Measurements from ENCODE around the gene C1orf116.

C1orf116 gene

DNA sequence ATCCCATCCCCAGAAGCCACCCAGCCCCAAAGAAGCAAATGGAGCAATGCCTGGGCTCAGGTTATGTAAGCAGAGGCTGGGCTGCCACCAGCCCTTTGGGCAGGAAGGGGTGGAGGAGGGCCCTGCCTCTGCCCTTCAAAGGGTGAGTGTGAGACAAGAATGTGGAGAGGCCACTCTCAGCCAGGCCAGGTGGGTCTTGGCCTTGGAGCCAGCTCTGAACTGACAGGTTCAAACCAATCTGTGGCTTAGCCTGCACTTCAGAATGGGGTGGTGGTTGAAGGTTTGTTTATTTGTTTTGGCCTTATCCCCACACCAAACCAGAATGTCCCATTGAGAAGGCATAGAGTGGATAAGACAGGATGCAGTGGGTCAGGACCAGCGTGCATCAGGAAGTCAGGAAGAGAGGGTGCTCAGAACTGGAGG is 29.8 kb downstream of the C1orf116 start:
- DNase-seq (ENCODE audit: insufficient read length, low spot score) (no peak), FAIRE-seq (no peak)

DNA sequence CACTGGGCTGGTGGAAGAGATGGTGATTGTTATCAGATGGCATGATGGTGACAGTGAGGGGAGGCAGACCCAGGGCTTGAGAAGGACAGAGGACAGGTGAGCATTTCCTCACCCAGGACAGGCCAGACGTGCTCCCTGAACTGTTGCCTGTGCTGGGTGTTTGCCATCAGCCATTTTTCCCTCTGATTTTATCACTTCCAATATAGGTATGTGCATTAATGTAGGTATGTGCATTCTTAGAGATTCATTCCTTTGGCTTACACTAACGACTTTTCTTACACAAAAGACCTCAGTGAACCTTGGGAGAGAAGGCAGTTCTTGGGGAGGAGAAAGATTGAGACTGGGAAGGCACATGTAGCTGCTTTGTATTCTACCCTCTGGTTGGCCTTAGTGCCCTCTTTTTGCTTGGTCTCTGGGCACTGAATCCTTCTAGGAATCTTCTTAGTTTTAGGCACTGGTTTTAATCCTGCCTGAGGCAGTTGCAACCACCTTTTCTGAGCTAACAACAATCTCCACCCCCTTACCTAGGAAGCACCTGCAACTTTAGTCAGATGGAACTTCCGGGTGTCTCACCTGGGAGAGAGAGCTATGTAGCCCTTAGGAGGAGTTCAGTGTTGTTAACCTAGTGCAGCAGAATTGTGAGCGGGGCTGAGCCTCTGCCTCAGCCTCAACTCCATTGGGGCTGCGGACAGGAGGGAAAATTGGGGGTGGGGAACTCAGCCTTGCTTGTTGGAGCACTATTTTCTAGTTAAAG is 30.9 kb downstream of the C1orf116 start:
- FAIRE-seq (no peak), DNase-seq (ENCODE audit: insufficient read length, low spot score) (no peak)

DNA sequence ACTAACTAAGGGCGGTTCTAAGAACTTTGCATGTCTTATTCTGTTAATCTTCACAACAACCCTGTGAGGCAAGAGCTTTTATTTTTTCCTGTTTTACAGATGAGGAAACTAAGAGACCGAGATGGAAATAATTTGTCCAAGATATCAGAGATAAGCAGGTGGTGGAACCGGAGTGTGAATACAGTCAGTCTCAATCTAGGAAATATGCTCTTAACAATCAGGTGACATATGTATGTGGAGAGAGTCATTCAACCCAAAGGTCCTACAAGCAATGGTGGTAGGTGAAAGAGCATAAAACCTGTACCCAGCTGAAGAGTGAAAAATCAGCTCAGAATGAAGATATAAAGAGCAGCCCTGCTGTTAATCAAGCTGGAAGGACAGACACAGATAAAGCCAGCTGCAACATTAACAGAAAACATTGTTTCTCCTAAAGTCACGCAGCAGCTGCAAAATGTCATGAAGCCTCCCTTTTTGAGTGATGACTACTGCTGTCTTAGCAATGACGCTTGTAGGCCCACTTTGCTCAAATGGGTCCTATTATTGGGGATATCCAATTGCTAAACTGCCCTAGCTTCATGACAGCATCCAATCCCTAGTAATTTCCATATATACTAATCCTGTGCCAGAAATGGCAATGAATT is 31.8 kb downstream of the C1orf116 start:
- no peak for DNase-seq (ENCODE audit: insufficient read length, low spot score)
- FAIRE-seq: no peak

DNA sequence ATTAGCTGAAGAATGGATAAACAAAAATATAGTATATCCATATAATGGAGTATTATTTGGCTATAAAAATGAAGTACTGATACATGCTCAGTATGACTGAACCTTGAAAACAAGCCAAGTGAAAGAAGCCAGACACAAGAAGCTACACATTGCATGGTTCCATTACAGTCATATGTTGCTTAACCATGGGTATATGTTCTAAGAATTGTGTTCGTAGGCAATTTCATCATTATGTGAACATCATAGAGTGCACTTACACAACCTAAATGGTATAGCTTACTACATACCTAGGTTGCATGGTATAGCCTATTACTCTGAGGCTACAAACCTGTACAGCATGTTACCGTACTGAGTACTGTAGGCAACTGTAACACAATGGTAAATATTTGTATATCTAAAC is 33.7 kb downstream of the C1orf116 start:
- no peak for FAIRE-seq
- DNase-seq (ENCODE audit: insufficient read length, low spot score): no peak

DNA sequence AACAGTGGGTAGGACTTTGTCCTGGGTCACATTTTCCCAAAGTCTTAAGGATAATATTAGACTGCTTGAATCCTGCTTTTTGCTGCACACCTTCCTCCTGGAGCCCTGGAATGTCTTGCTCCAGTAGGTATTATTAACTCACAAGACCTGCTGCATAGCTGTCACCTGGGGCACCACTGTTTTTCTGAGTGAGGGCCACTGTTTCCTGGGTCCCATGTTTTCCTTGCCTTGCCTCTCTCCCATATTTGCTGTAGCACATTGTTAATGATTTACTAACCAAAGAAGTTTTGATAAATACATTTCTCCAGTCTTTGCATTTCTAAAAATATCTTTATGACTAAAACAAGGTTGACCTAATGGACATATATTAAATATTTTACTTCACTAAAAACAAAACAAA is 39.8 kb downstream of the C1orf116 start:
- FAIRE-seq: no peak
- DNase-seq (ENCODE audit: insufficient read length, low spot score): no peak

DNA sequence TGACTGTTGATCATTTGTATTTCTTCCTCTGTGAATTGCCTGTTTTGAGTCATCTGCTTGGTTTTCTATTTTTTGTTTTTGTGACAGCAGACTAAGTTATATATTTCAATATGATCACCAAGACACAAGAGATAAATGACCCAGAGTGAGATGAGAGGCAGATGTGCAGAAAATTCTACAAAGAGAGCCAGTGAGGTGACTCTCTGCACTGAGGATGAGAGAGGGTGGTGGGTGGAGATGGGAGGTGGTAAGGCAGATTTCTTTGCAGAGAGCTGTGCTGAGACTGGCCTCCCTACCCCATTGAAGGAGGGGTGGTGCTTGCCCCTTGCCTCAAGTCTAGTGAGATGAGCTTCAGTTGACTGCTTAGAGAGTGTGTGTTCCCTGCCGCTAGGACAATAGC is 44.7 kb downstream of the C1orf116 start:
- FAIRE-seq (no peak), DNase-seq (ENCODE audit: insufficient read length, low spot score) (no peak)

DNA sequence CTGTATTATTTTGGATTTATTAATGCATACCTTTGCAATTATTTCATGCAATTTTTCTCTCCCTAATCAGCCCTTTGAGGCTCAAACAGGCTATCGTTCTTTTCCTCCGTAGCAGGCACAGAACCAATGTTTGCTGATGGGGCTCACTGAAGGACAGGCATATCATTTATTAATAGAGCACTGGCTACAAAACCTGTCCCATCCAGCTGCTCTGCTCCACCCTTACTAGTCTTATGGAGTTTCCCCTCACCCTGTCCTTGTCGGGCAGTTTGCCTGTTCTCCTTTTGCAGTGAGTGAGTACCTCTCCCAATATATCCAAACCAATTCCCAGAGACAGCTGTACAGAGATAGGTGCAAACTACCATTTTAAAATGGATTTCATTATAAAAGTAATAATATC is 45.7 kb downstream of the C1orf116 start:
- no peak for FAIRE-seq
- no peak for DNase-seq (ENCODE audit: insufficient read length, low spot score)

DNA sequence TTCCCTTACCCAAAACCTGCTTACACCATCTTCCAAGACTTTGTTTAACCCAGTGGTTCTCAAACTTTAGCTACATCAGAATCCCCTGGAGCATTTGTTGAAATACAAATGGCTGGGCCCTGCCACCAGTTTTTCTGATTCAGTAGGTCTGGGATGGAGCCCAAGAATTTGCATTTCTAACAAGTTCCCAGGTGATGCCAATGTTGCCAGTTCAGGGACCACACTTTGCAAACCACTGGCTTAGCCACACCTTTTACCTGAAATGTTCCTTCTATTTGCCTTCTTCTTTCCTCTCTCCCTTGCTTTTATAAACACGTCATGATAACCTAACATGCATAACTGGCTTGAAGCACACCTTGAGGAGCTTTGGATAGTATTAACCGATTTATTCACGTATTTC is 46.2 kb downstream of the C1orf116 start:
- FAIRE-seq (no peak), DNase-seq (ENCODE audit: insufficient read length, low spot score) (no peak)

DNA sequence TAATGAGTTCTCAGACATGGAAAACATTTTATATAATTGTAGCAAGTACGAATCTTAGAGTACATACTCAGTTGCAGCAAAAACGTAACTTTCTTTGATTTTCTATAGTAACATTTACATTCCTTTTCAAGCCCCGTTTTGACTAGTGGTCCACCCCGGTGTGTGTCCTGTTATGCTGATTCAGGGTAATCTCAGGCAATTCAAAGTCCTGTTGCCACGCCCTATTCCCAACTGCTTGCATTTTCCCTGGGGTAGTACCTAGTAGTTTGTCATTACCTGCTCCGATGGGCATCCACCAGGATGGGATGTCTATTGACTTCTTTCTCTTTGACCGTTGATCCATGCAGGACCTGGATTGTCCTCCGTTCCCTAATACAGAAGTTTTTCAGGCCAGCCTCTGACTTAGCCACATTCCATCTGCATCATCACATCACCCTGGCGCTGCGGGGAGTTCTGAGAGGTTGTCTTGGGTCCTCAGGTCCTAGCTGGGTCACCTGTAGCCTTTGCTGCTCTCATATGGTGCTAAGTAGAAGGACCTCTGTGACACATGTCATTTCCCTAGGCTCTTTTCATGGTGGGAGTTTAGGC is 47.3 kb downstream of the C1orf116 start:
- no peak for DNase-seq (ENCODE audit: insufficient read length, low spot score)
- FAIRE-seq: no peak

DNA sequence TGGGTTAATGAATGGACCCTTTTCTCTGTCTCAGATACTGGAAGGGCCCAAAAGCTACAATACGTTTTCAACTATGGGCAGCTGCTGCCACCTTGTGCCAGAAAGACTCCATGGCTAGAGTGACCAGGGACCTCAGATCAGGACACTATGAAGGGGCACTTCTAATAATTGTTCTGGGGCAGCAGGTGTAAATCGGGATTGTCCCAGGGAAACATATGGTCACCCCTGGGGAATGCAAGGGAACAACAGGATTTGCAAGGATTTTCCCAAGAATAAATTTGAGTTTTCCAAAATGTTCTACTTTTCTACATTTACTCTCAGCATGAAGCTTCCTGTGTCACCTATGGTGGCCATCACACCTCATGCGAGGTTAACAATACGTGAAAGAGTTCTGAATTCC is 50.3 kb downstream of the C1orf116 start:
- peak; percentile 69 for DNase-seq (ENCODE audit: insufficient read length, low spot score)
- FAIRE-seq: no peak

DNA sequence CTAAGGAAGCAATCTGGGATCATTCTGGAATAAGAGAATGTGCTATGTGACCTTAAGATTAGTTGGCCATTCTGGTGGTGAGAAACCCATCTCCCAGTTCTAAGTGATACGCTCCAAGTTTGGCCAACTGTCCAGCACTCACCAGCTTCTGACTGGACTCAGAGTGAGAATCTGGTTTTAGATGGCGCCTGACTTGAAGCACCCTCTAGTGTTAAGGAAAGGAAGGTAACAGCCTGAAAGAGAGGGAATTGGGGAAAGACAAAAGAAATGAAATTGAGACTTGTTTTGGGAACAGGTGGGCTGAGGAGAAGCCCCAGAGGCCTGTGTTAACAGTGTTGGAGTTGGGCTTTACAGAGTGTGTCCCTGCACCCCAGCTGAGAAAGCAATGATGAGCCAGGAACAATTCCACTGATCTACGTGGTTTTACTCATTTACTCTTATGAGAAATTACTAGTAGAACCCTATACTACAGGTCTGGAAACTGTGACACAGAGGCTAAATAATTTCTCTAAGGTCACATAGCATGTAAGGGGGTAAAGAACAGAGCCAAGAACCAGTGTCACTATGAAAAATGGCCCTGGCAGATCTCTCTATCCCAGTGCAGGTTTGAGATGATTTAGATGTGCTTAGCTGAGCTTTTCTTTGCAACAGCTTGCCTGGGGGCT is 53.0 kb downstream of the C1orf116 start:
- DNase-seq (ENCODE audit: insufficient read length, low spot score) (peak; percentile 27), FAIRE-seq (no peak)

DNA sequence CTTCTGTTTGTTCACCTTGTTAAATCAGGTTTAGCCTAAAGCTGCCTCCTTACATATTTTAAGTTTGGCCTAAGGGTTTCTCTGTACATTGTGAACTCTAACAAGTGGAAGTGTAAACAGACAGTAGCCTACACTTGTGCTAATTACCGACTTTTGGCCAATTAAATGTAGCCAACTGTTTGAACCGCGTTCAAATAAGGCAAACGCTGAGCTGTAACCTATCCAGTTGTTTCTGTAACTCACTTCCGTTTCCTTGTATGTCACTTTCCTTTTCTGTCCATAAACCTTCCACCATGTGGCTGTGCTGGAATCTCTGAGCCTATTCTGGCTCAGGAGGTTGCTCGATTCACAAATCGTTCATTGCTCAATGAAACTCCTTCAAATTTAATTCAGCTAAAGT is 54.3 kb downstream of the C1orf116 start:
- DNase-seq (ENCODE audit: insufficient read length, low spot score) (no peak), FAIRE-seq (no peak)

DNA sequence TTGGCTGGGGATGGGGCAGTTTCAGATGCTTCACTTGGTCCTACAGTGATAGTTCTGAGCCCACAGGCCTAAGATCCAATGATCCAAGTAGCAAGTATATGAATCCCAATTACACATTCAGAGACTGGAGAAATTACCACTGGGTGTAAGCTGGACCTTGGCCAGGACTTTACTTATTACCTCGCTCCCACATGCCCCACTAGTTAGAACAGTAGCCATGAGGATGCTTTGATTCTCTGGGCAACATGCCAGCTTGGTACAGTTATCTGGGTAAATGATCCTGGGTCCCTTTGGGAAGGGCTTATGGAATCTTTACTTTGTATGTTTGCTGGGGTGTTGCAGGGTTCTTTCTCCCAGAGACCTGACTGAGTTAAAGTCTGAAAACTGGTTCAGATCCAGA is 57.2 kb downstream of the C1orf116 start:
- DNase-seq (ENCODE audit: insufficient read length, low spot score) (no peak), FAIRE-seq (no peak)

DNA sequence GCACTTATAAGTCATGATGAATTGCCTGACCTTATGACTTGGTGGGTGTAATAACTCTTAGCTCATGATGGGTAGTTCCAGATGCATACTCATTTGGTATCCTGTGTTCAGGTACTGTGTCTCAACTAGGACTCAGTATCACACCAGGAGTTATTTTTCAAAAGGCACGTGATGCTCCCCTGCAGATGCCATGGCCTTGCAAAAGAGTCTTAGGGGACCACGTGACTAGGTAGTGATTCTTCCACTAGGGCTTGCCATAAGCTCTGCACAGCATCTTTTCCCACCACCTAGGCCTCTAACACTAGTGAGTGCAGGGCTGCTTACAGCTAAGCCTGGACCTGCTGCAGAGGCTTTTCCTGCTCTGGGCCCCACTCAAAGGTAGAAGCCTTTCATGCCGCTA is 58.4 kb downstream of the C1orf116 start:
- no peak for FAIRE-seq
- DNase-seq (ENCODE audit: insufficient read length, low spot score): no peak

DNA sequence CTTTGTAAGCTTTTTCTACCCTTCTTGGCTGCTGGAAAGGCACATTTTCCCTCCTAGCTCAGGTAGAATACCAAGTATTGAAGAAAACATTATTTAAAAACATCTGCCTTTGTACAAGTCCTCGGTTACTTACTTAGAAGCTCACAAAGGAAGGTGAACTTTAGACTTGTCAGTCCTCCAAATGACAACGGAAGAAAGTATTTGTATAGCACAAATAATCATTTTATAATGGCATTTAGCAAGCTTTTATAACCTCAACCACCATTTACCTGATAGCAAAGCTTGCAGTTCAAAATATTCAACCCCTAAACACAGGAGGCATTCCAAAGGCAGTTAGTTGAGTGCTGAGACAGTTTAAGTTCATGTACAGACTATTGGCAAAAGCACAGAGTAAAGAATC is 59.8 kb downstream of the C1orf116 start:
- no peak for FAIRE-seq
- no peak for DNase-seq (ENCODE audit: insufficient read length, low spot score)

DNA sequence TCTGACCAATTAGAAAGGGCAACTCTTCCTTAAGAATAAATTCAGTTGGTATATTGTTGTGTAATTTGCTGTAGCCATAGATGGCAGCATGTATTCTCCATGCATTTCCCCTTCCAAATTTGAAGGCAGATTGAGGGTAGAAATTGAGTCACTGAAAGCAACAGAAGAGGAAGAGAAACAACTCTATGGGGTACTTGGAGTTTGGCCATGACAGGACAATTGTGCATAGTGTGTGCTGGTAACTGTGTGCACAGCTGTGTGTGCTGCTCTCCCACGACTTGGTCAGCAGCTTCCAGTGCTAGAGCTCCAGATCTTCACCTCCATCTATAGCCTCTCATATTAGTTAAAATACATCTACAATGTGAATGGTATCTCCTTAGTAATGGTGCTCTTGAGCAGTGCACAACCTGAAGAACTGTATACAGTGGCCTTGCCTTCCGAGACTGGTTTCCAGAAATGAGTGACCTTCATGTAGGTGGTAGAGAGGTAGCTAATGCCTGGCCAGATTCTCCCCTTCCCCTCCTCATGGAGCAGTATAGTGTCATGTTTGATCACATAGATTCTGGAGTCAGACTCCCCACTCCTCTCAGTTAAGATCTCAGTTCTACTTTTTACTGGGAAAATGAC is 61.4 kb downstream of the C1orf116 start:
- DNase-seq (ENCODE audit: insufficient read length, low spot score): no peak

DNA sequence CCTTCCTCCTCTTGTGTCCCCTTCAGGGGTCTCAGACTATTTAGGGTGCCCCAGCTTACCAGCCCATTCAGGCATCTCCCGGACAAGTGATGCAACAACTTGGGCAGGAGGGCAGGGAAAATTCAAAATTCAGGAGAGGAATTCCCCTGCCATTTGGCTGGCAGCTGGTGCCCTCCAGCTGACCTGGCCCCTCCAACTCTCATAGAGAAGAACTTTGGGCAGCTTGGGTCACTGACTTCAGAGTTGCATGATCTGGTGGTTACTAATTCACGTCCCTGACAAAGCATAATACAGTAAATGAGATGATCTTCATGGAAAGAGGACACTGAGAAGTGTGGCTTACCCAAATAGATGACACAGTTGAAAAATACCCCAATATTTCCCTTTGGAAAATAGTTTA is 62.1 kb downstream of the C1orf116 start, which contains the start of gene FCAMR:
Gene FCAMR (minus strand): TSS at position 15 of the 400 bp plus-strand sequence. CDS start 335 bp downstream, outside the sequence.
- FAIRE-seq (no peak), DNase-seq (ENCODE audit: insufficient read length, low spot score) (no peak)

More for the DNA sequence above, 61.4 kb downstream of the C1orf116 start:
- no peak for FAIRE-seq

DNA sequence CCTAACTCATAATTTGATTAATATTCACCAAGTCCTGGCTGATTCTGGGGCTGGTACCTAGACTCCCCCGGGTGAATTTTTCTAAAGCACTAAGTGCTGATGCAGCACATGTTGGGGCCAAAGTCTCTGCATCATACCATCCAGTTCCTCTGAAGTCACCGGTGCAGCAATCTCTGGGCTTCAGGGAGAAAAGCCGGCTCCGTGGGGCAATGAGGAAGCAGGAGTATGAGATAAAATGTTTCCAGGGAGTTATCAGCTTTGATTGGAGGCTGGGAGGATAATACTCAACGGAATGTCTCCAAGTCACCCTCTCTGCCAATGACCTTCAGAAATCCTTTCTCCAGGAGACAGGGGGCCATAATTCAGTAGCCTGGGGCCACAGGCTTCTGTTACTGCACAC is 63.5 kb downstream of the C1orf116 start:
- no peak for DNase-seq (ENCODE audit: insufficient read length, low spot score)

More for the DNA sequence above, 63.5 kb downstream of the C1orf116 start:
- FAIRE-seq: no peak

Measured in HTR-8/SVneo (cell line).